SK-N-SH (cell line): ENCODE results near the gene CHTF18. TPM values are rescaled to one million over a fixed set of nuclear protein-coding genes. Genes with fewer than 3 reads are reported as not detected.

ENCODE experiments used
- CTCF ChIA-PET: fragments of 300-600, 350-600 bp; formaldehyde crosslinking; extraction: SDS; loops from one replicate; lab custom pipeline; 2021; lab: Yijun Ruan, JAX
- POLR2A ChIA-PET: fragments of 350-600 bp; sonication (Branson Sonifier 250); formaldehyde crosslinking; extraction: SDS; loops from one replicate; lab custom pipeline; 2020; ENCODE audit warnings: antibody characterized with exemption, inconsistent platforms; lab: Yijun Ruan, JAX
- DNase-seq: peaks from one replicate; pipeline ENCODE4 v3.0.0; 2012
- H2AFZ ChIP-seq: fragments of 200-600 bp; sonication (generic); 2 replicates; pipeline ENCODE4 v1.8.1; 2016; ENCODE audit warnings: antibody characterized with exemption, mild to moderate bottlenecking, low read depth
- H3F3A ChIP-seq: fragments of 200-600 bp; sonication (generic); replicated peaks from 2 replicates; pipeline ENCODE3; 2016; ENCODE audit warnings: antibody characterized with exemption, mild to moderate bottlenecking; ENCODE audit not compliant: insufficient read depth
- H3K27ac ChIP-seq, 2 experiments: fragments of 200-500 bp in 1 of 2; fragments of 200-600 bp in 1 of 2; sonication (Bioruptor generic) in 1 of 2; sonication (generic), shearing (Covaris generic) in 1 of 2; 2 replicates each; pipeline versions ENCODE4 v1.5.1 to v1.6.1; 2014 to 2016; ENCODE audit warnings: low read depth in 2 of 2, inconsistent platforms in 1 of 2, low read length in 1 of 2, mild to moderate bottlenecking in 1 of 2, mixed read lengths in 1 of 2
- H3K27me3 ChIP-seq: fragments of 200-600 bp; sonication (generic), shearing (Covaris generic); 2 replicates; pipeline ENCODE4 v1.6.1; 2016; ENCODE audit warnings: mixed run types; ENCODE audit not compliant: insufficient read depth
- H3K36me3 ChIP-seq, 2 experiments: fragments of 200-500 bp in 1 of 2; fragments of 200-600 bp in 1 of 2; sonication (Bioruptor generic) in 1 of 2; sonication (generic) in 1 of 2; replicated peaks in 1 of 2; 2 replicates each; pipeline versions ENCODE3 to v1.5.1; 2014 to 2016; ENCODE audit warnings: low read length in 1 of 2, mild to moderate bottlenecking in 1 of 2; ENCODE audit not compliant: insufficient read depth in 2 of 2, control insufficient read depth in 1 of 2
- H3K4me1 ChIP-seq, 2 experiments: fragments of 200-500 bp in 1 of 2; fragments of 200-600 bp in 1 of 2; sonication (Bioruptor generic) in 1 of 2; sonication (generic), shearing (Covaris generic) in 1 of 2; 2 replicates each; pipeline versions ENCODE4 v1.5.1 to v1.6.1; 2014 to 2016; ENCODE audit warnings: low read depth in 1 of 2, low read length in 1 of 2, mixed run types in 1 of 2; ENCODE audit not compliant: insufficient read depth in 2 of 2, control insufficient read depth in 1 of 2
- H3K4me2 ChIP-seq: fragments of 200-600 bp; sonication (generic), shearing (Covaris generic); 2 replicates; pipeline ENCODE4 v1.6.1; 2017; ENCODE audit warnings: mixed run types
- H3K4me3 ChIP-seq, 2 experiments: fragments of 200-500 bp in 1 of 2; fragments of 200-600 bp in 1 of 2; sonication (Bioruptor generic) in 1 of 2; sonication (generic), shearing (Covaris generic) in 1 of 2; 2 replicates each; pipeline versions ENCODE4 v1.5.1 to v1.8.1; 2014 to 2016; ENCODE audit warnings: low read depth in 2 of 2, inconsistent platforms in 1 of 2, low read length in 1 of 2, mild to moderate bottlenecking in 1 of 2, mixed read lengths in 1 of 2, moderate library complexity in 1 of 2
- H3K79me2 ChIP-seq: fragments of 200-600 bp; sonication (generic); 2 replicates; pipeline ENCODE4 v1.8.1; 2017; ENCODE audit warnings: mild to moderate bottlenecking; ENCODE audit not compliant: insufficient read depth
- H3K9ac ChIP-seq: fragments of 200-600 bp; sonication (generic); 2 replicates; pipeline ENCODE4 v1.6.1; 2017; ENCODE audit warnings: mixed run types
- H3K9me2 ChIP-seq: fragments of 200-600 bp; sonication (generic); 2 replicates; pipeline ENCODE4 v1.6.1; 2017; ENCODE audit warnings: mixed run types
- H3K9me3 ChIP-seq: fragments of 200-600 bp; sonication (generic); 2 replicates; pipeline ENCODE4 v1.6.1; 2017; ENCODE audit warnings: mixed run types, mild to moderate bottlenecking, moderate library complexity
- H4K20me1 ChIP-seq: fragments of 200-600 bp; sonication (generic); 2 replicates; pipeline ENCODE4 v1.6.1; 2017; ENCODE audit warnings: mild to moderate bottlenecking, mixed run types; ENCODE audit not compliant: insufficient read depth
- EP300 ChIP-seq, 2 experiments: IDR thresholded peaks; 2 replicates each; pipeline versions ENCODE4 v1.4.0 to v1.6.1; 2012; ENCODE audit warnings: borderline replicate concordance in 1 of 2, low read depth in 1 of 2, low read length in 1 of 2
- FOSL2 ChIP-seq: IDR thresholded peaks from 2 replicates; pipeline ENCODE4 v1.4.0; 2012; ENCODE audit warnings: low read depth, mild to moderate bottlenecking, moderate library complexity, borderline replicate concordance
- GABPA ChIP-seq: IDR thresholded peaks from 2 replicates; pipeline ENCODE4 v1.4.0; 2012; ENCODE audit warnings: low read depth, mild to moderate bottlenecking
- MXI1 ChIP-seq: IDR thresholded peaks from 2 replicates; pipeline ENCODE4 v1.6.1; 2012; ENCODE audit warnings: mild to moderate bottlenecking, low read depth, low read length, improper control_type of control experiment
- REST ChIP-seq: IDR thresholded peaks from 2 replicates; pipeline ENCODE4 v1.6.1; 2012; ENCODE audit warnings: mild to moderate bottlenecking, low read depth, low read length, moderate library complexity
- RXRA ChIP-seq: IDR thresholded peaks from 2 replicates; pipeline ENCODE4 v1.4.0; 2012; ENCODE audit warnings: low read depth, mild to moderate bottlenecking, borderline replicate concordance
- SMC3 ChIP-seq: IDR thresholded peaks from 2 replicates; pipeline ENCODE4 v1.6.1; 2012; ENCODE audit warnings: low read depth, low read length, improper control_type of control experiment
- USF1 ChIP-seq: IDR thresholded peaks from 2 replicates; pipeline ENCODE4 v1.4.0; 2012; ENCODE audit warnings: low read depth, borderline replicate concordance
- USF2 ChIP-seq: fragments of 150-350 bp; IDR thresholded peaks from 2 replicates; pipeline ENCODE4 v1.6.1; 2017; ENCODE audit warnings: antibody characterized with exemption, low read length, low read depth, borderline replicate concordance
- WGBS: methylation state at CpG from one replicate; pipeline ENCODE4 v1.1.6; 2017; ENCODE audit warnings: low lambda C conversion rate; 5-methylcytosine and 5-hydroxymethylcytosine counted together
- polyA plus RNA-seq, 3 experiments: library from polyadenylated mRNA; depleted of rRNA; stranded (reverse); fragments of >200 nt; gene quantifications; 2 replicates each; pipeline ENCODE4 v1.2.3, GENCODE V29; 2012

The CHTF18 gene
- polyA plus RNA-seq, 1 of the 3 experiments (the other 2 are of a cell fraction), result 17.7 TPM

GRCh38 chr16:768428-768827 is 20.0 kb upstream of the CHTF18 start:
- Histone ChIP-seq H3K9me2 (no peaks in the 10 kb centered on the region), H3K36me3 (no peaks in the 10 kb centered on the region), H3K9me3 (no peaks in the 10 kb centered on the region), H3K27me3 (no peaks in the 10 kb centered on the region), H3K4me3 (no peak overlapping the region), H3K9ac (no peak overlapping the region), H4K20me1 (no peaks in the 10 kb centered on the region), H3F3A (no peaks in the 10 kb centered on the region), H2AFZ (no peak overlapping the region), H3K27ac (no peak overlapping the region), H3K79me2 (no peaks in the 10 kb centered on the region), H3K4me1 (no peaks in the 10 kb centered on the region), H3K4me2 (no peak overlapping the region)
- POLR2A ChIA-PET, result no interaction called here
- WGBS, result 90% methylated on average over 13 of the region's 21 CpGs
- TF ChIP-seq USF1, result no peak
- TF ChIP-seq SMC3, result no peak
- no peak for TF ChIP-seq RXRA
- TF ChIP-seq USF2, result no peak
- TF ChIP-seq FOSL2, result no peak
- no peak for TF ChIP-seq MXI1
- CTCF ChIA-PET, result no interaction called here
- DNase-seq, result no peak

GRCh38 chr16:769184-769784 is 19.1 kb upstream of the CHTF18 start:
- H3K79me2 ChIP-seq, result no peaks in the 10 kb centered on the region
- no peak overlapping the region for H3K4me2 ChIP-seq
- DNase-seq, result no peak
- H3K4me1 ChIP-seq, result no peaks in the 10 kb centered on the region
- no peaks in the 10 kb centered on the region for H3F3A ChIP-seq
- H3K9me3 ChIP-seq, result no peaks in the 10 kb centered on the region
- ChIA-PET CTCF (no interaction called here), POLR2A (no interaction called here)
- no peaks in the 10 kb centered on the region for H4K20me1 ChIP-seq
- H2AFZ ChIP-seq, result no peak overlapping the region
- H3K9ac ChIP-seq, result no peak overlapping the region
- H3K27ac ChIP-seq, result no peak overlapping the region
- H3K4me3 ChIP-seq, result no peak overlapping the region
- 86% methylated on average over 8 of the region's 20 CpGs for WGBS
- H3K9me2 ChIP-seq, result no peaks in the 10 kb centered on the region
- H3K36me3 ChIP-seq, result no peaks in the 10 kb centered on the region
- TF ChIP-seq EP300 (IDR thresholded peaks at IDR 0.05; ENCODE audit: borderline replicate concordance in 1 of 2, low read depth in 1 of 2, low read length in 1 of 2) (no peak), REST (no peak), MXI1 (no peak), GABPA (no peak)
- no peaks in the 10 kb centered on the region for H3K27me3 ChIP-seq
